GM19452 (cell line): ENCODE measurements around the gene TMEM239.
"Not testable (repeated sequence)": the region's sequence is repeated elsewhere in the genome, so short reads cannot be mapped to it uniquely, and the experiment has no call there.

Experiments
- ATAC-seq: cut with Tn5 transposase; IDR thresholded peaks from one replicate; pipeline ENCODE4 v1.9.1; 2021; ENCODE audit not compliant: unreplicated experiment

Gene TMEM239

GRCh38 chr20:2816030-2816582, at the start of gene TMEM239:
TSS of gene TMEM239 (plus strand) at chr20:2816364. CDS start at chr20:2816555, 191 bp downstream.
- no peak for ATAC-seq

GRCh38 chr20:2767768-2768631, 48.2 kb upstream of the TMEM239 start:
- no peak for ATAC-seq

- ATAC-seq: no peak
Measured at GRCh38 chr20:2768632-2769015, 47.5 kb upstream of the TMEM239 start.

GRCh38 chr20:2770091-2770490, 46.1 kb upstream of the TMEM239 start:
- not testable (repeated sequence) for ATAC-seq

GRCh38 chr20:2771631-2772080, 44.5 kb upstream of the TMEM239 start:
- ATAC-seq: no peak

GRCh38 chr20:2773812-2774211, 42.4 kb upstream of the TMEM239 start:
- no peak for ATAC-seq

GRCh38 chr20:2775139-2775538, 41.0 kb upstream of the TMEM239 start:
- no peak for ATAC-seq

GRCh38 chr20:2778602-2779321, 37.4 kb upstream of the TMEM239 start:
- ATAC-seq: no peak

GRCh38 chr20:2780948-2781347, 35.2 kb upstream of the TMEM239 start:
- no peak for ATAC-seq

GRCh38 chr20:2783908-2784566, 32.1 kb upstream of the TMEM239 start:
- no peak for ATAC-seq

- no peak for ATAC-seq
Measured at GRCh38 chr20:2793471-2793870, 22.7 kb upstream of the TMEM239 start.

- no peak for ATAC-seq
Measured at GRCh38 chr20:2794202-2794748, 21.9 kb upstream of the TMEM239 start.

- no peak for ATAC-seq
Measured at GRCh38 chr20:2794866-2795447, 21.2 kb upstream of the TMEM239 start.

- no peak for ATAC-seq
Measured at GRCh38 chr20:2795451-2795850, 20.7 kb upstream of the TMEM239 start.

GRCh38 chr20:2796011-2796660, 20.0 kb upstream of the TMEM239 start:
- ATAC-seq: no peak

- no peak for ATAC-seq
Measured at GRCh38 chr20:2797136-2797983, 18.8 kb upstream of the TMEM239 start.

- ATAC-seq: no peak
Measured at GRCh38 chr20:2798095-2798805, 17.9 kb upstream of the TMEM239 start.

- no peak for ATAC-seq
Measured at GRCh38 chr20:2798814-2799213, 17.4 kb upstream of the TMEM239 start.

GRCh38 chr20:2799271-2799670, 16.9 kb upstream of the TMEM239 start:
- no peak for ATAC-seq
